Measurements from ENCODE around the gene EIF4ENIF1. TPM values are rescaled to one million over a fixed set of nuclear protein-coding genes. Genes with fewer than 3 reads are reported as not detected.
"Not testable (repeated sequence)": the region's sequence is repeated elsewhere in the genome, so short reads cannot be mapped to it uniquely, and the experiment has no call there.

EIF4ENIF1 gene
- total RNA-seq, 1 donor from 2014 or later = 45.7 TPM

DNA sequence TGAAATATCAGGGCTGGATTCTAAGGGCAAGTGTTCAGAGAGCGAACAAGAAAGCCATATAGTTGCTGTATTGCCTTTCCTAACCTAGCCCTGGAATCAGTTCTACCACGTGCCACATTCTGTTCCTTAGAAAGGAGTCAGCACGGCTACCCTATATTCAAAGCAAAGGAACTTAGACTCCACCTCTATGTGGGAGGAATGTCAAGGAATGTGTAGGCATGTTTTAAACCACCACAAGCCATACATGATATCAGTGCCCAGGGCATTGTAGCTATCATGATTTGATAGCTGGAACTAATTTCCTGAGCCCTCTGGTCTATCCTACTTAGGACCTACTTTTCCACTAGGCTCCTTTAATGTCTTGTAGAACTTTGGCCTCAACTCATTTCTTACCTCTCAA, 2.5 kb upstream of the EIF4ENIF1 start:
- no peak for DNase-seq (ENCODE audit: low spot score)

DNA sequence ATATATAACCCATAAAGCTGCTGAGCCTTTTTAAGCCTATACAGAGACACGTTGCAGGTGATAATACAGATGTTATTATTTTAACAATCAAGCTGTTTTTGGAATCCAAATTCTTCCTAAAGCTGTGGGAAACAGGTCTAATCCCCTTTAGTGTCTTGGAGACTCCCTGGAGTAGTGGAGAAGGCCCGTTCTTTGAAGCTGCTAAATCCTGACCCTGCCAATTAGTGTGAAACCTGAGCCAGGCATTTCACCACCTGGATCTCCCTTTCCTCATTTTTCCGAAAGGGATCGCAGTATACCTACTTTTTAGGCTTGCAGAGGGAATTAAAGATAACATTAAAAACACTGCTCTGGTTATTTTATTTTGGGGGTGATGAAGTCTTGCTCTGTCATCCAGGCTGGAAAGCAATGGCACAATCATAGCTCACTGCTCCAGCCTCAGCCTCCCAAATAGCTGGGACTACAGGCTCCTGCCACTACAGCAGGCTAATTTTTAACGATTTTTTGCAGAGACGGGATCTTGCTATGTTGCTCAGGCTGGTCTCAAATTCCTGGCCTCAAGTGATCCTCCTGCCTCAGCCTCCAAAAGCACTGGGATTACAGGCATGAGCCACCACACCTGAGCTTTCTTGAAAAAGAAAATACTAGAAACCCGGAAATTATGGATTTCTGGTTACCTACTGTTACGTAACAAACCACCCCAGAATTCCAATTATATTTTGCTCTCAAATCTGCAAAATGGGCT, 1.7 kb upstream of the EIF4ENIF1 start:
- no peak for DNase-seq (ENCODE audit: low spot score)

DNA sequence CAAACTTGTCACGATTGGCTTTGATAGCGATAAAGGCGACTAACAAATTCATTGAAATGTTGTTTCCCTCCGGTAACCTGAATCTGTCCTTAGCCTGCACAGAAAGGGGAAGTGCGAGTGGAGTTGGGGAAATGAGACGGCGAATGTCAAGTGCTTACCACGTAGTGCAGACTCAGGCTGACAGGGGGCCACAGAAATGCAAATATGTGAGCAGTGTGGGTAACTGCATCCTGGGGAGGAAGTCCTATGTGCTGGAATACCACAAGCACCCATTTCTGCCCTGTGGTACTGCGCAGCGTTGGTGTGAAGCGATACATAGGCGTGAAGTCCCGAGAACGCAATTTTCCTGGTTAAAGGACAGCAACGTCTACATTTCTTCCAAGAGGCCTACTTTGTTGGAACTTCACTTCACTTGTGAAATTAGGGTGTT, 869 bp upstream of the EIF4ENIF1 start:
- DNase-seq (ENCODE audit: low spot score) = peak; percentile 64

DNA sequence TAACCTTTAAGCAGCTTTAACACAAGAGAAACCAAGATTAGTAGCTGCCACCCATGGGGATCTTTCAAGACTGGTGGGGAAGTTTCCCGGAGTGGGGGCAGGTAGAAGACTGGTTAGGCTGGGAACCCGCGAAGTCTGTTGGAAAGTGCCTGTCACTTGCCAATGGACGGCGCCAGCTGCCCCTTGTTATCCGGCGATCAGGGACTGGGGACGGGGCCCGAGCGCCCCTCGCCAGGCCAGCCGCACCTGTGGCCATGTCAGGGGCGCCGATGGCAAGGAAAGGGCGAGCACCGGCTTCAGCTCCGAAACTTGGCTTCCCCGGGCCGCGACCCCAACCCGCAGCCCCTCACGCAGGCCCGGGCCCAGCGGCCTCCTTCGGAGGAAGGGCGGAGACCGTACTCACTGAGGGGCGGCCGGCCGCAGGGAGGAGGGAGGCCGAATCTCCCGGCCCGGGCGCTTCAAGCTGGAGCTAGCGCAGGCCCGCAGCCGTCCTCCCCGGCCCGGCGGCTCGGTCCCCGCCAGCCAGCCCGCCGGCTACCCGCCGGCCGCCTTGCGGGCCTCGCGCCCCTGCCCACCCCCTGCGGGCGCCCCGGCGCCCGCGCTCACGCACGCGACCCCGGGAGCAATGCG, 539 bp downstream of the EIF4ENIF1 start:
- no peak for DNase-seq (ENCODE audit: low spot score)

DNA sequence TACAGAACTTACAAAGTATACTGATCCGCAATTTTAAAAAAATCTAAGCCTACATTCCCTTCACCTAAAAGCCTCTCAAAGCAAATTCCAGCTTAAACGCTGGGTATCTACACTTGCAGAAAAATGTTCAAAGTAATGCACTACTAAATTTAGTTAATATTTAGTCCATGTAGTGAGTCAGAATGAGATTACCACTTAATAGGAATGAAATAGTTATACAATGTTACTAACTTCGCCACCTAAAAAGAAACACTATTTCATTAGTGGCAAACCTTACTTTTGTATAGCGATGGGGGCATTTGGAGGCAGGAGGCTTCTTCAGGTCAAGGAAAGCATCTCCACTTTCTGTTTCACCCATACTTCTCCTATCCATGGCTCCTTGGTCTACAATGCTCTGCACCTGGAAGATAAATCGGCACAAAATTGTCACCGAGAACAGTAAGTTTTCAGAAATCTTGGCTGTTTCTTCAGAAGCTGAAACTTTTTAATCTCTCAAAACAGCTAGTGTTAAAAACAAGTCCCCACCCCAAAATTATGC, 1.2 kb downstream of the EIF4ENIF1 start:
- DNase-seq (ENCODE audit: low spot score) = no peak

DNA sequence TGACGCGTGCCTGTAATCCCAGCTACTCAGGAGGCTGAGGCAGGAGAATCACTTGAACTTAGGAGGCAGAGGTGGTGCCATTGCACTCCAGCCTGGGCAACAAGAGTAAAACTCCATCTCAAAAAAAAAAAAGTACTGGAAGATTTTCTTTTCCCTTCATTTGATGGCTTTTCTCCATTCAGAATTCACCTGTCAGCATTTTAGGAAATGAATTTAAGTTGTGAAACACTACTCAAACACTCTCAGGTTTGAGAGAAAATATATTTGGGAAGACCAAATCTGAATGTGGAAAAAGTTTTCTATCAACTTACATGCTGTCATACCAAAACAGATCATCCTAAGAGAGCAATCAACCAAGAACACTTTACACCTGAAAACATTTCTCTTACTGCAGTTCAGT, 2.7 kb downstream of the EIF4ENIF1 start:
- no peak for DNase-seq (ENCODE audit: low spot score)

DNA sequence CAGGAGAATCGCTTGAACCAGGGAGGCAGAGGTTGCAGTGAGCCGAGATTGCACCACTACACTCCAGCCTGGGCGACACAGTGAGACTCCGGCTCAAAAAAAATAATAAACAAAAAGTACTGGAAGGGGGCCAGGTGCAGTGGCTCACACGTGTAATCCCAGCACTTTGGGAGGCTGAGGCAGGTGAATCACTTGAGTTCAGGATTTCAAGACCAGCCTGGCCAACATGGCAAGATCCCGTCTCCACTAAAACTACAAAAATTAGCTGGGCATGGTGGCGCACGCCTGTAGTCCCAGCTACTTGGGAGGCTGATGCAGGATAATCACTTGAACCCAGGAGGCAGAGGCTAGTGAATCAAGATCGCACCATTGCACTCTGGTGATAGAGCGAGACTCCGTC, 3.3 kb downstream of the EIF4ENIF1 start:
- DNase-seq (ENCODE audit: low spot score) = not testable (repeated sequence)

DNA sequence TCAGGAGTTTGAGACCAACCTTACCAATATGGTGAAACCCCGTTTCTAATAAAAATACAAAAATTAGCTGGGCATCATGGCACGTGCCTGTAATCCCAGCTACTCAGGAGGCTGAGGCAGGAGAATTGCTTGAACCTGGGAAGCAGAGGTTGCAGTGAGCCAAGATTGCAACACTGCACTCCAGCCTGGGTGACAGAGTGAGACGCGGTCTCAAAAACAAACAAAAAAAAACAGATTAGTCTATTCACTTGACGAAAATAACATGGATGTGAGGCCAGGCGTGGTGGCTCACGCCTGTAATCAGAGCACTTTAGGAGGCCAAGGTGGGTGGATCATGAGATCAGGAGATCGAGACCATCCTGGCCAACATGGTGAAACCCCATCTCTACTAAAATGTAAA, 7.2 kb downstream of the EIF4ENIF1 start:
- DNase-seq (ENCODE audit: low spot score) = not testable (repeated sequence)

DNA sequence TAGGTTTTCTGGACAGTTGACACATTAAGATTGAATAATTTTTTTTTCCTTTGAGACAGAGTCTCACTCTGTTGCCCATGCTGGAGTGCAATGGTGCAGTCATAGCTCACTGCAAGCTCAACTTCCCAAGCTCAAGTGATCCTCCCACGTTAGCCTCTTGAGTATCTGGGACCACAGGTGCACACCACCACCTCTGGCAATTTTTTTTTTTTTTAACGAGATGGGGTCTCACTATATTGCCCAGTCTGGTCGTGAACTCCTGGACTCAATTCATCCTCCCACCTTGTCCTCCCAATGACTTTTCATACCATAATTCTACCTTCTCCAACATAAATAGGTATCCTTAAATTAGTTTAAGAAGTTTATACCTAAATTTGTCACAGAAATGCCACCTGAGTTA, 8.5 kb downstream of the EIF4ENIF1 start:
- DNase-seq (ENCODE audit: low spot score) = no peak

DNA sequence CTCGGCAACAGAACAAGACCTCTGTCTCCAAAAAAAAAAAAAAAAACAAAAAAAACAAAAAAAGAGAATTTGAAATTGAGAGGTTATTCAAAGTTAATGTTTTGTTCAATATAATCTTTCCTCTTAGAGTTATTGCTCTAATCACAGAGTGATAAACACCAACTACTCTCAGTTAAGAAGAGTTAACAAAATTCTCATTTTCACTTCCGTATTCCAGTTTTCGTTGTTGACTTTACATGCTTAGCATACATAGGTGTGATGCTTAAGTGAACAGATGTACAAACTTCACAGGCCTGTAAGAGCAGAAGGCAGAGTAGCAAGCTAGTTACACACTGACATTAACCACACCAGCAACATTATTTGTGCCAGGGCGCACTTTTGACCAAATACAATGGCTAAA, 12.3 kb downstream of the EIF4ENIF1 start:
- no peak for DNase-seq (ENCODE audit: low spot score)

DNA sequence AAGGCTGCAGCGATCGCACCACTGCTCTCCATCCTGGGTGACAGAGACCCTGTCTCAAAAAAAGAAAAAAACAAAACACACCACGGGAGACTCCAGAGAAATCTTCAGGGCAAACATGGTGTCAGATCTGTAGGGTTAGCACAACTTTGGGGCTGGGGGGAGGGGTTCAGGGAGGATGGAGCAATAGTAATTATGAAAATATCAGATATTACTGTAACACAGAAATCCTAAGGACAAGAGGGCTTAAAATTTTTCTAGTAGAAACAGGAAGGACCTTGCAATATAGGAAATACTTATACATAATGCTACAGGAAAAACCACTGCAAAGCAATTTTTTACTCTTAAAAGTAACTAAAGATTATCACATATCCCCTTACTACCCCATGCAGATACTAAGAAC, 13.8 kb downstream of the EIF4ENIF1 start:
- no peak for DNase-seq (ENCODE audit: low spot score)

DNA sequence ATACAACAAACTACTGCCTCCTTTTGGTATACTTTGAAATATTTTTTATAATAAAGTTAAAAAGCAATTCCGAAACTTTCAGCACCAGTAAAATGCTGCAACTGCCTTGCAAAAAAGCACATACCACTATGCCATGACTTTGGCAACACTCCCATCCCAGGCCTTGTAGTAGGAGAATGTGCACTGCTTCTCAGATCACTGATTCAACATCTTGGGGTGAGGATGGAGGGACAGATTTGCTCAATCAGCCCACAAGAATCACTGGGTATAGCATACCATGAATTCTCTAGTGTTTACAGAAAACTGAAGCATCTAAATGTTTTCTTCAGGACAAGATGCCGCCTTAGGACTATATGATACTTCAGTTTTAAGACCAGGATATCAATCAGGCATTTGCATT, 14.9 kb downstream of the EIF4ENIF1 start:
- DNase-seq (ENCODE audit: low spot score) = no peak

DNA sequence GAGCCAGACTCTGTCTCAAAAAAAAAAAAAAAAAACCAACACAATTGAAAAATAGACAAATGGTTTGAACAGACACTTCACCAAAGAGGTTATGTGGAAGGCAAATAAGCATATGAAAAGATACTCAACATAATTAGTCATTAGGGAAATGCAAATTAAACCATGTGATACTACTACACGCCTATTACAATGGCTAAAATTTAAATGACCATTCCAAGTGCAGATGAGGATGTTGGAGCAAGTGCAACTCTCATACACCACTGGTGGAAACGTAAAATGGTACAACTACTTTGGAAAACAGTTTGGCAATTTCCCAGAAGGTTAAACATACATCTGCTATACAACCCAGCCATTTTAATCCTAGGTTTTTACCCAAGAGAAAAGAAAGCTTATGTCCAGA, 24.3 kb downstream of the EIF4ENIF1 start:
- DNase-seq (ENCODE audit: low spot score) = no peak

DNA sequence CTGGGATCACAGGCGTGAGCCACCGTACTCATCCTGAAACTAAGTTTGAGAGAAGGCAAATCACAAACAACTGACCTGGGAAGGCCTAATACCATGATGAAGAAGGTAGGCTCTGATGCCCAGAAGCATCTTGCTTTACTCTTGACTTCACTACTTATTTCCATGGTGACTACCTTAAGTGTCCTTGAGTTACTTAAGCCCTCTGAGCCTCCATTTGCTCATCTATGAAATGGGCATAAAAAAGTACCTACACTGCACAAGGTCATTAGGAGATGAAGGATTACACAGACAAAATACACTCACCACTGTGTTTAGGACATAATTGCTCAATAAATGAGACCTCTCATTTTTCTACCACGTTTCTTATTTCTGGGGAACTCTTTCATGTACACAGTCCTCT, 27.9 kb downstream of the EIF4ENIF1 start:
- no peak for DNase-seq (ENCODE audit: low spot score)

DNA sequence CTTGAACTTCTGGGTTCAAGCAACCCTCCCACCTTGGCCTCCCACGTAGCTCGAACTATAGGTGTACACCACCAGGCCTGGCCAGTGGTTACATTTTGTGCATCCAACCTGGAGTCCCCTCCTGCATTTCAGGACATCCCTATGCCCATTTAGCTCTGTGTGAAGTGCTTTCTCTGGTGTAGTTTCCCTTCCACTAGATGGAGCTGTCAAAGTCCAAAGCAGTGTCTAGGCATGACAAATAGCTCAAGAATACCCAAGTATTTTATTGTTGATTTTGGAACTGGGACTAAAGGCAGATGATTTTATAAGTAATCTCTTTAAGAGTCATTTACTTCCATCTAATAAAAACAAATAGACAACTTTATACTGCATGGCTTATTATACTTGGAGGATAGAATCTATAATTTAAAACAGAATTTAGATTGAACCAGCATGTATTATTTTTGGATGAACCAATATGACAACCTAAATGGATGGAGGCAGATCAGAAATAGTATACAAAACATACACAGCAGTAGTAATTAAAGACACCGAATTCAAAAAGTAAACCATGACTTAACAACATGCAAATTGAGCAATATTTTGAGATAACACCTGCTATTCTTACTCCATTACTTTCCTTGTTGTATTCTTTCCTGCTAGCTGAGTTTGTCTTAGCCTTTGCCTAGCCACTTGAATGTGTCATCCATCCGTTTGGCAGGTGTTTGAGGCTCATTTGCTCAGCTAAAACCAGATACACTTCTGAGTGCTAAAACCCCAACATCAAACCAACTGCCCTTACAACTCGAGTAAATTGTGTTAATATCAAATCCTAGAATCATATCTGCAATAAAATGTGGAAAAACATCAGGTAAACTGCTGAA, 37.7 kb downstream of the EIF4ENIF1 start:
- no peak for DNase-seq (ENCODE audit: low spot score)

DNA sequence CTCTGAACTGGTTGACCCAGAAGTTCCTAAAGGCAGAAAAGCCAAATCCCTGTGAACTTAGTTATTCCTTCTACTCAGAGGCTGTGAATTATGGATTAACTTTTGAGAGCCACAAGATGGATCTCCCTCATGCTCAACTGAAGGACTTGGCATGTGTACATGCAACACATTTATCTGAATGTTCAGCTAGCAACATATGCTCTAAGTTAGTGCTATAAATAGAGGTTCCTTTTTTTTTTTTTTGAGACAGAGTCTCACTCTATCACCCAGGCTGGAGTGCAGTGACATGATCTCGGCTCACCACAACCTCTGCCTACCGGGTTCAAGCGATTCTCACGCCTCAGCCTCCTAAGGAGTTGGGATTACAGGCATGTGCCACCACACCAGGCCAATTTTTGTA, 40.1 kb downstream of the EIF4ENIF1 start:
- no peak for DNase-seq (ENCODE audit: low spot score)

DNA sequence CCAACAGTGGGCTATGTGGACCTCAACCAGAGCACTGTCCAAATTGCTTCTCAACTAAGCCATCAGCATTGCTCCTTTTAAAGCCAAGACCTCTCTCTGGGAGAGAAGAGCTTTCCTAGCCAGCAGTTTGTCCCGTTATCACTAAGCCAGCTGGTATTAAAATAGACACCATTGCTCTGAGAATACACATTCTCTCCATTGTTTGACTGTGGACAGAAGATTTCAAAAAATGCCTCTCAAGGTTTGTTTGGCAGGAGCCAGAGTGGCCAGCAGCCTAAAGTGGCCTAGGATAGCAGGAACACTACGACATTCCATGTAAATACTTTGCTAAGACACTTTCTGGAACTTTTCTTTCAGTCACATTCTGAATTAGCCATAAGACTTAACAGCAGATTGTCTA, 41.3 kb downstream of the EIF4ENIF1 start:
- no peak for DNase-seq (ENCODE audit: low spot score)

DNA sequence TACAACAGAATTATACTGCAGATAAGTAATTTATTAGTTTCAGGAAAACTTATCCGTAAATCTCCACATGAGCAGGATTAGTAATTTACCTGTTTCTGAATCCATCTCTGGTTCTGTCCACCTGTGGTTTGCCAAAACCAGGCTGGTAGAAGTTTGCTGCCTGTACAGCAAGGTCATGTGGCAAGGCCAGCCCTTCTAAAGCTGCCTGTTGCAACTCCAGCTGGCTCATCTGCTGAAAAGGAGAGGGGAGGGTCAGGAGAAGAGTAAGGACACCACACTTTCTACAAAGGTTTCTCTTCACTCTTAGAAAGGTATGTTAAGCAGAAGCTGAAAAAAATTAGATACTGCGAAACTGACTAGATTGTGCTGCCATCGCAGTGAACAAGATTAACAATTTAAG, 42.3 kb downstream of the EIF4ENIF1 start:
- no peak for DNase-seq (ENCODE audit: low spot score)

DNA sequence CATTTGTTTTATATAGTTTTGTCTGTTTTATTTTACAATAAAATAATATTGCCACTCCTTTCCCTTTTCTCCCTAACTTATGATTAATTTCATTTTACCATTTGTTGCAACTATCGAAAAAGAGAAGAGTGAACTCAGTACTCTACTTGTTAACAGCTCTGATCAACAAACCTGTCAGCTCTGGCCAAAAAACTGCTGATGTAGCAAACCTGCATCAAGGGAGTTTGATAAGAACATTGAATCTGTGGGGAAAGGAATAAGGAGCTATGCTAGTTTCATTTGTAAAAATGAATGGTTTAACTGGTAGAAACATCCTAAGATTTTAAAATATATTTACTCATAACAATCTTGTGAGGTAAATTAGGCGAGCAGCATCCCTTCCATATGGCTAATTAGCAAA, 42.9 kb downstream of the EIF4ENIF1 start:
- DNase-seq (ENCODE audit: low spot score) = no peak

DNA sequence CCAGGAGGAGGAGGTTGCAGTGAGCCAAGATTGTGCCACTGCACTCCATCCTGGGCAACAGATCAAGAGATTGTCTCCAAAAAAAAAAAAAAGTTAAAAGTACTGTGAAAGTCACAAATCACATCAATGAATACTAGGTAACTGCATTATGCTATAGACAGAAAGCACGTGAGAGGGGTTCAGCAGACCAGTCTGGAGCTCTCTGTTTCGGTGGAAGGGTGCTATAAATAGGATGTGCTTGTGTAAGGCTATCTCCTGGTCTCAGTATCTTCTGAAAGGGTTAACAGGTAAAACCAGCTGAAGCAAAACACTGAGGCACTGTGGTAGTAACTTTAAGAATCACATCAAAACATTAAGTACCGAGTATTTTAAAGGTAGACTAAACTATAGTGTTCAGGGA, 43.4 kb downstream of the EIF4ENIF1 start:
- DNase-seq (ENCODE audit: low spot score) = no peak

DNA sequence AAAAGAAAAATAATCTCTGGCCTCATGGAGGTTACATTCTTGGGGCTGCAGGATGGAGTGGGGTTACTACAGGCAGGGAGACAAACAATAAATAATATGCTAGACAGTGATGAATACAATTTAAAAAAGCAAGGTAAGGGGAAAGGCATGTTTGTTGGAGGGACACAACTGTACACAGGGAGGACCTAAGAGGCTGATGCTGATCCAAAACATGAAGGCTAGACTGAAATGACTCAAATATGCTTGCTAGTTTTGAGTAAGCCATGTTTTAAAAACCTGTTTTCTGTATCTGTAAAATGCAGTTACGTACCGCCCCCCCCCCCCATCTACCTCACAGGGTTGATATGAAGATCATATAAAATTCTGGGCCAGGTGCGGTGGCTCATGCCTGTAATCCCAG, 44.0 kb downstream of the EIF4ENIF1 start:
- no peak for DNase-seq (ENCODE audit: low spot score)

DNA sequence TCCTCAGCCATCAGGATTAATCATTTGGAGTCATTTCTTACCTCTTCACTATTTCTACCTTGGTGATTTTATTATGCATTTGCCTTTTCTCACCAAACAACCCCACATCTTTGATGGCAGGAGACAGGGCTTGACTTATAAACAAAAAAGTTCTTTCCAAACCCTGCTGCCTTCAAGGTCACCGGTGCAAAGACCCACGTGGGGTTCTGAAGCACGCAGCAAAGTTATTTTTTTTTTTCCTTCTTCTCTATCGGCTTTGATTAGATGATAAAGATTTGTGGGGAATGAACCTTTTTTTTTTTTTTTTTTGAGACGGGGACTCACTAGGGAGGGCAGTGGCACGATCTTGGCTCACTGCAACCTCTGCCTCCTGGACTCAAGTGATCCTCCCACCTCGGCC, 46.1 kb downstream of the EIF4ENIF1 start:
- no peak for DNase-seq (ENCODE audit: low spot score)
